ENCODE results near the gene RHCG. TPM values are rescaled to one million over a fixed set of nuclear protein-coding genes. Genes with fewer than 3 reads are reported as not detected.

The RHCG gene
- polyA plus RNA-seq, 1 of the 3 experiments (the other 2 are of a cell fraction) = not detected

GRCh38 chr15:89461386-89461785 lies 35.0 kb downstream of the RHCG start:
- Histone ChIP-seq H3K9ac (no peak overlapping the region), H3K9me2 (no peaks in the 10 kb centered on the region), H3K27ac (ENCODE audit: low read depth in 2 of 2, low read length in 1 of 2) (no peak overlapping the region), H3F3A (replicated peaks; ENCODE audit: insufficient read depth) (no peaks in the 10 kb centered on the region), H3K4me2 (no peak overlapping the region), H2AFZ (ENCODE audit: low read depth) (no peak overlapping the region), H4K20me1 (ENCODE audit: insufficient read depth) (no peaks in the 10 kb centered on the region), H3K79me2 (ENCODE audit: insufficient read depth) (no peaks in the 10 kb centered on the region), H3K9me3 (no peaks in the 10 kb centered on the region), H3K4me1 (ENCODE audit: control insufficient read depth in 1 of 2, insufficient read depth in 2 of 2, low read depth in 1 of 2, low read length in 1 of 2) (peaks cover 0 to 6% of the 10 kb centered on the region in 2 experiments; a peak in 1 of 4 replicates), H3K4me3 (ENCODE audit: low read depth in 2 of 2, low read length in 1 of 2) (no peak overlapping the region), H3K27me3 (ENCODE audit: insufficient read depth) (no peaks in the 10 kb centered on the region), H3K36me3 (replicated peaks in 1 of 2; ENCODE audit: control insufficient read depth in 1 of 2, insufficient read depth in 2 of 2, low read length in 1 of 2) (no peaks in the 10 kb centered on the region)
- ChIA-PET POLR2A (no interaction called here), CTCF (interaction anchor here (1.2 to 4.0 kb wide), 4 partner anchors 11 to 103 kb away, joined by 4 to 20 read pairs (median 6); no protein-coding TSS in a partner anchor)
- no peak for DNase-seq
- no peak for TF ChIP-seq ELF1 (IDR thresholded peaks at IDR 0.05)
- no peak for TF ChIP-seq NRF1 (IDR thresholded peaks at IDR 0.05; ENCODE audit: low read depth, low read length)
- TF ChIP-seq RXRA (IDR thresholded peaks at IDR 0.05; ENCODE audit: borderline replicate concordance, low read depth) = no peak
- 81% methylated on average over 4 of the region's 4 CpGs for WGBS (ENCODE audit: low lambda C conversion rate)

- Histone ChIP-seq H3K9me3 (no peaks in the 10 kb centered on the region), H3K27ac (ENCODE audit: low read depth in 2 of 2, low read length in 1 of 2) (no peak overlapping the region), H3K9me2 (no peaks in the 10 kb centered on the region), H3K4me2 (no peak overlapping the region), H3K9ac (no peak overlapping the region), H3F3A (replicated peaks; ENCODE audit: insufficient read depth) (no peaks in the 10 kb centered on the region), H2AFZ (ENCODE audit: low read depth) (no peak overlapping the region), H3K27me3 (ENCODE audit: insufficient read depth) (no peaks in the 10 kb centered on the region), H3K4me1 (ENCODE audit: control insufficient read depth in 1 of 2, insufficient read depth in 2 of 2, low read depth in 1 of 2, low read length in 1 of 2) (peaks cover 0 to 6% of the 10 kb centered on the region in 2 experiments; a peak in 1 of 4 replicates), H3K4me3 (ENCODE audit: low read depth in 2 of 2, low read length in 1 of 2) (no peak overlapping the region), H3K36me3 (replicated peaks in 1 of 2; ENCODE audit: control insufficient read depth in 1 of 2, insufficient read depth in 2 of 2, low read length in 1 of 2) (no peaks in the 10 kb centered on the region), H4K20me1 (ENCODE audit: insufficient read depth) (no peaks in the 10 kb centered on the region), H3K79me2 (ENCODE audit: insufficient read depth) (no peaks in the 10 kb centered on the region)
- no peak for DNase-seq
- CTCF ChIA-PET = interaction anchor here (1.9 to 4.0 kb wide), 2 partner anchors 18 to 102 kb away, joined by 9 to 20 read pairs; no protein-coding TSS in a partner anchor
- POLR2A ChIA-PET = no interaction called here
- TF ChIP-seq RAD21 (IDR thresholded peaks at IDR 0.05; ENCODE audit: low read length) = no peak
- TF ChIP-seq PBX3 (IDR thresholded peaks at IDR 0.05) = no peak
- TF ChIP-seq TAF1 (IDR thresholded peaks at IDR 0.05; ENCODE audit: borderline replicate concordance, low read depth, low read length) = no peak
- TF ChIP-seq TEAD4 (IDR thresholded peaks at IDR 0.05; ENCODE audit: borderline replicate concordance, insufficient read depth) = no peak
- TF ChIP-seq, protein P1, sequence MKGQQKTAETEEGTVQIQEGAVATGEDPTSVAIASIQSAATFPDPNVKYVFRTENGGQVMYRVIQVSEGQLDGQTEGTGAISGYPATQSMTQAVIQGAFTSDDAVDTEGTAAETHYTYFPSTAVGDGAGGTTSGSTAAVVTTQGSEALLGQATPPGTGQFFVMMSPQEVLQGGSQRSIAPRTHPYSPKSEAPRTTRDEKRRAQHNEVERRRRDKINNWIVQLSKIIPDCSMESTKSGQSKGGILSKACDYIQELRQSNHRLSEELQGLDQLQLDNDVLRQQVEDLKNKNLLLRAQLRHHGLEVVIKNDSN (IDR thresholded peaks at IDR 0.05; ENCODE audit: borderline replicate concordance, low read depth) = no peak
- TF ChIP-seq TCF12 (IDR thresholded peaks at IDR 0.05) = no peak
- no peak for TF ChIP-seq EP300 (IDR thresholded peaks at IDR 0.05; ENCODE audit: borderline replicate concordance in 1 of 2, low read depth in 1 of 2, low read length in 1 of 2)
- TF ChIP-seq MXI1 (IDR thresholded peaks at IDR 0.05; ENCODE audit: low read depth, low read length) = no peak
- TF ChIP-seq USF2 (IDR thresholded peaks at IDR 0.05; ENCODE audit: borderline replicate concordance, low read depth, low read length) = no peak
- TF ChIP-seq FOSL2 (IDR thresholded peaks at IDR 0.05; ENCODE audit: borderline replicate concordance, low read depth) = no peak
- no peak for TF ChIP-seq FOXJ3 (CRISPR knock-in tag; IDR thresholded peaks at IDR 0.05)
- TF ChIP-seq GATA2 (CRISPR knock-in tag; IDR thresholded peaks at IDR 0.05) = no peak
- TF ChIP-seq FOXM1 (IDR thresholded peaks at IDR 0.05; ENCODE audit: low read depth) = no peak
- TF ChIP-seq RFX5 (IDR thresholded peaks at IDR 0.05; ENCODE audit: low read length) = no peak
- TF ChIP-seq RCOR1 (IDR thresholded peaks at IDR 0.05; ENCODE audit: low read length) = no peak
- WGBS (ENCODE audit: low lambda C conversion rate) = 79% methylated on average over 1 of the region's 2 CpGs
Measured at GRCh38 chr15:89460048-89460447, 36.3 kb downstream of the RHCG start.

Data from SK-N-SH (cell line).